Frontal cortex (tissue), 4 donors: Measurements from ENCODE around the gene LUM. TPM values are rescaled to one million over a fixed set of nuclear protein-coding genes. Genes with fewer than 3 reads are reported as not detected.

Experiments
- DNase-seq, 2 donors: peaks; one replicate each; pipeline ENCODE4 v3.0.0; 2012; ENCODE audit warnings: low spot score in 2 of 2
- FAIRE-seq: peaks from 2 replicates; lab custom pipeline; 2012; peaks lifted over from hg19 to GRCh38; lab: Jason Lieb, UNC
- total RNA-seq: library from RNA; depleted of rRNA; stranded (reverse); fragments of >200 nt; gene quantifications from one replicate; pipeline ENCODE4 v1.2.3, GENCODE V29; 2014
- donor health status: control.
- donor health status: control.
- donor health status: control.

LUM gene
- total RNA-seq, 1 donor from 2014 or later, result 12.6 TPM

GRCh38 chr12:91078501-91078900 is 32.8 kb downstream of the LUM start:
- DNase-seq (no peak), FAIRE-seq (no peak)

GRCh38 chr12:91077228-91077954 is 33.9 kb downstream of the LUM start:
- FAIRE-seq (no peak), DNase-seq (no peak)

- no peak for DNase-seq
- FAIRE-seq, result no peak
Measured at GRCh38 chr12:91074851-91075250, 36.4 kb downstream of the LUM start.

- no peak for DNase-seq
- no peak for FAIRE-seq
Measured at GRCh38 chr12:91074154-91074709, 37.1 kb downstream of the LUM start.

GRCh38 chr12:91073426-91073825 is 37.9 kb downstream of the LUM start:
- no peak for FAIRE-seq
- no peak for DNase-seq

- FAIRE-seq, result no peak
- no peak for DNase-seq
Measured at GRCh38 chr12:91072931-91073330, 38.4 kb downstream of the LUM start.

GRCh38 chr12:91070936-91071335 is 40.4 kb downstream of the LUM start:
- no peak for DNase-seq
- FAIRE-seq, result no peak

- no peak for DNase-seq
- no peak for FAIRE-seq
Measured at GRCh38 chr12:91065396-91065795, 45.9 kb downstream of the LUM start.

GRCh38 chr12:91064640-91065039 is 46.7 kb downstream of the LUM start:
- DNase-seq (no peak), FAIRE-seq (no peak)

- peak; percentile 10 for FAIRE-seq
- DNase-seq, result no peak
Measured at GRCh38 chr12:91061091-91061490, 50.2 kb downstream of the LUM start.

GRCh38 chr12:91059211-91059610 is 52.1 kb downstream of the LUM start:
- no peak for DNase-seq
- no peak for FAIRE-seq

GRCh38 chr12:91058786-91059185 is 52.5 kb downstream of the LUM start:
- DNase-seq, result no peak
- FAIRE-seq, result no peak

- DNase-seq (no peak), FAIRE-seq (no peak)
Measured at GRCh38 chr12:91057368-91058165, 53.7 kb downstream of the LUM start, which contains the start of gene KERA. Gene KERA, minus strand, starts transcription at chr12:91058024. Its CDS starts 1,743 bp downstream, at chr12:91056281.

GRCh38 chr12:91056488-91056887 is 54.8 kb downstream of the LUM start:
- no peak for FAIRE-seq
- DNase-seq, result no peak

GRCh38 chr12:91055976-91056375 is 55.3 kb downstream of the LUM start:
- DNase-seq (no peak), FAIRE-seq (no peak)

GRCh38 chr12:91053951-91054715 is 57.2 kb downstream of the LUM start:
- FAIRE-seq (no peak), DNase-seq (no peak)
